ENCODE measurements around the gene TRAM2. TPM values are rescaled to one million over a fixed set of nuclear protein-coding genes. Genes with fewer than 3 reads are reported as not detected.

Gene TRAM2
- total RNA-seq, 1 experiment from 2014 or later = 21.2 TPM

GRCh38 chr6:52610011-52610410, 33.2 kb upstream of the TRAM2 start:
- no peak overlapping the region for H3K18ac ChIP-seq (ENCODE audit: insufficient read length, low read depth, low read length)
- H4K8ac ChIP-seq (replicated peaks; ENCODE audit: insufficient read length, low read depth, low read length) = no peak overlapping the region
- H3K23me2 ChIP-seq (ENCODE audit: insufficient read length, low read depth, low read length, poor library complexity, severe bottlenecking) = no peaks in the 10 kb centered on the region
- no peak overlapping the region for H4K5ac ChIP-seq (ENCODE audit: insufficient read length, low read depth, low read length)
- no CpG with 5 or more reads among the region's 3 CpGs for WGBS (ENCODE audit: extremely low coverage, insufficient read length, low lambda C conversion rate)
- H3K4me2 ChIP-seq (ENCODE audit: insufficient read depth, insufficient read length, low read length) = no peak overlapping the region
- Mint-ChIP-seq H3K9me3 (peaks cover 2 to 3% of the 10 kb centered on the region in 2 experiments; a peak in 3 of 5 replicates), H3K27ac (no peak overlapping the region; a peak in 1 of 7 replicates), H3K4me3 (no peak overlapping the region), H3K4me1 (peaks cover 3 to 8% of the 10 kb centered on the region in 2 experiments; a peak in 3 of 4 replicates), H3K36me3 (ENCODE audit: insufficient read depth in 1 of 3, low read depth in 3 of 3) (no peaks in the 10 kb centered on the region; a peak in 1 of 7 replicates), H3K27me3 (ENCODE audit: low read depth) (no peaks in the 10 kb centered on the region; the same call in 1 of the 2 replicates)
- no peak overlapping the region for H3K56ac ChIP-seq (ENCODE audit: insufficient read length, low read depth, low read length)
- H2AK5ac ChIP-seq (ENCODE audit: insufficient read length, low read length) = no peak overlapping the region
- no peak overlapping the region for H3K9ac ChIP-seq (ENCODE audit: extremely low read depth, insufficient read length, low read length)
- H2BK12ac ChIP-seq (ENCODE audit: insufficient read length, low read depth, low read length) = no peak overlapping the region
- H4K20me1 ChIP-seq (ENCODE audit: control insufficient read depth, insufficient read depth, insufficient read length) = no peaks in the 10 kb centered on the region
- no peak overlapping the region for H2BK20ac ChIP-seq (ENCODE audit: low read depth, low read length, poor library complexity, severe bottlenecking)
- H2BK120ac ChIP-seq (ENCODE audit: low read depth, low read length, poor library complexity, severe bottlenecking) = no peak overlapping the region
- H3K27ac ChIP-seq (ENCODE audit: insufficient read length, low read depth, low read length) = no peak overlapping the region
- no peak overlapping the region for H3K14ac ChIP-seq (ENCODE audit: insufficient read depth, low read length)
- H3K9me3 ChIP-seq (ENCODE audit: control insufficient read depth, low read depth, low read length) = no peaks in the 10 kb centered on the region
- H3K79me1 ChIP-seq (ENCODE audit: insufficient read depth, low read depth, low read length, poor library complexity, severe bottlenecking) = no peaks in the 10 kb centered on the region
- H3K27me3 ChIP-seq (ENCODE audit: insufficient read depth, low read length) = no peaks in the 10 kb centered on the region
- H2BK5ac ChIP-seq (ENCODE audit: insufficient read length, low read length) = no peak overlapping the region
- no peak overlapping the region for H3T11ph ChIP-seq (ENCODE audit: low read length)
- H3K23ac ChIP-seq (ENCODE audit: insufficient read length, low read depth, low read length) = no peak overlapping the region
- peaks cover 4% of the 10 kb centered on the region for H3K4me1 ChIP-seq (ENCODE audit: insufficient read depth, low read length)
- no peak overlapping the region for H2AFZ ChIP-seq (ENCODE audit: low read length)
- TF ChIP-seq CTCF (conservative IDR thresholded peaks at IDR 0.05) = no peak
- H2BK15ac ChIP-seq (ENCODE audit: low read depth, low read length) = no peak overlapping the region
- H3K79me2 ChIP-seq (ENCODE audit: insufficient read depth, low read length) = no peaks in the 10 kb centered on the region
- no peak overlapping the region for H4K91ac ChIP-seq (ENCODE audit: insufficient read length, low read depth, low read length)
- no peak for DNase-seq
- H3K4ac ChIP-seq (ENCODE audit: low read depth, low read length) = no peak overlapping the region

Measured in H9 (cell line).